GM10266 (cell line): ENCODE measurements around the gene MICU1.

Source experiments
- DNase-seq: peaks from one replicate; pipeline ENCODE4 v3.0.0; 2012; ENCODE audit errors: extremely low spot score
- CTCF ChIP-seq: IDR thresholded peaks from 2 replicates; pipeline ENCODE4 v1.5.1; 2012; ENCODE audit warnings: mild to moderate bottlenecking, low read depth; ENCODE audit not compliant: control insufficient read depth, insufficient read depth; ENCODE audit errors: missing control alignments

The MICU1 gene

GRCh38 chr10:72426986-72427385 lies 198.9 kb downstream of the MICU1 start:
- no peak for DNase-seq

GRCh38 chr10:72425133-72425532 lies 200.7 kb downstream of the MICU1 start:
- no peak for DNase-seq
- no peak for TF ChIP-seq CTCF

More at GRCh38 chr10:72426986-72427385, 198.9 kb downstream of the MICU1 start:
- no peak for TF ChIP-seq CTCF

DNA sequence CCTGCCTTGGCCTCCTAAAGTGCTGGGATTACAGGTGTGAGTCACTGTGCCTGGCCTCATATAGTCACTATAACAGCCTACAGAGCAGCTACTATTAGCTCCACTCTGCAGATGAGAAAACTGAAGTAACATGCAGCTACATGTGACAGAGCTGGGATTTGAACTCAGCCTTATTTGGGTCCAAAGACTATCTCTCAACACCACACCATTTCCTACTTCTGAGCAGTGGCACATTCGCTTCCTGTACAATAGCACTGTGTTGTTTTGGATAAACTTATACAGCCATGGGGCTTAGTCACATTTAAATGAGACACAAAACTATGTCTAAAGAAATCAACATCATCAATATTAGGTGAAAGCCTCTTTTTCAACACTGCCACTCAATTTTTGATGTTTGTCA lies 201.3 kb downstream of the MICU1 start:
- no peak for DNase-seq
- no peak for TF ChIP-seq CTCF

GRCh38 chr10:72423426-72423825 lies 202.5 kb downstream of the MICU1 start:
- DNase-seq: no peak
- TF ChIP-seq CTCF: no peak

DNA sequence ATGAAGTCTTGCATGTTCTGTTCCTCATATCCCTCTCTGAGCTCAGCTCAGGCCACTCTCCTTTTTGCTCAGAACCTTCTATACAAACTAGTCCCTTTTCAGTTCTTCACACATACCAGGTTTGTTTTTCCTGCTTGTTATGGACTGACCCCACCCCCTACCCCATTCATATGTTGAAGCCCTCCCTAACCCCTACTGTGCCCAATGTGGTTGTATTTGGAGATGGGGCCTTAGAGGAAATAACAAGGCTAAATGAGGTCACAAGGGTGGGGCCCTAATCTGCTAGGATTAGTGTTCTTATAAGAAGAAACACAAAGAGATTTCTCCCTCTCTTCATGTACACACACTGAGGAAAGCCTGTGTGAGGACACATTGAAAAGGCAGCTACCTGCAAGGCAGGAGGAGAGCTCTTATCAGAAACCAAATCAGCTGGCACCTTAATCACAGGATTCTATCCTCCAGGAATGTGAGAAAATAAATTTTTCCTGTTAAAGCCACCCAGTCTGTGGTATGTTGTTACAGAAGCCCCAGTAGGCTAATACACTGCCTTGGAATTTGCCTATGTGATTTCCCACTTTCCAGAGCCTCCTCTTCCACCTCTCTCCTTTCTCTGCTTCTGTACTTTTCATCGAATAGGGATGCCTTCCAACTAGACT lies 203.9 kb downstream of the MICU1 start:
- no peak for TF ChIP-seq CTCF
- no peak for DNase-seq

- DNase-seq: no peak
Measured at GRCh38 chr10:72419241-72419640, 206.6 kb downstream of the MICU1 start.

More at GRCh38 chr10:72419241-72419640, 206.6 kb downstream of the MICU1 start:
- no peak for TF ChIP-seq CTCF
